CD4-positive, alpha-beta T cell (primary cell): ENCODE data around the gene CENPS. TPM values are rescaled to one million over a fixed set of nuclear protein-coding genes. Genes with fewer than 3 reads are reported as not detected.

Source experiments
- ATAC-seq: fragments of 200-7000 bp; cut with Tn5 transposase; one replicate; pipeline ENCODE4 v1.10.0; 2022; ENCODE audit warnings: mild to moderate bottlenecking; ENCODE audit not compliant: poor library complexity
- CTCF ChIA-PET: fragments of 350-600 bp; sonication (Branson Sonifier 250); formaldehyde crosslinking; loops from one replicate; lab custom pipeline; 2021; ENCODE audit warnings: antibody characterized with exemption, inconsistent platforms; lab: Charles Lee
- POLR2A ChIA-PET: fragments of 350-600 bp; sonication (Branson Sonifier 250); formaldehyde crosslinking; loops from one replicate; lab custom pipeline; 2021; ENCODE audit warnings: antibody characterized with exemption, inconsistent platforms; lab: Charles Lee
- DNase-seq, 14 experiments: peaks; one replicate each; pipeline ENCODE4 v3.0.0-alpha.2; 2013 to 2020; ENCODE audit warnings: mixed read lengths in 2 of 14
- H3K27ac ChIP-seq, 2 donors: one replicate each; pipeline versions ENCODE4 v1.5.1 to v1.7.0; 2013; ENCODE audit warnings: low read length in 2 of 2, low read depth in 1 of 2, mild to moderate bottlenecking in 1 of 2
- H3K27me3 ChIP-seq, 2 experiments: 1 replicate in 1 of 2; 2 replicates in 1 of 2; pipeline versions ENCODE4 v1.6.1 to v1.7.0; 2013; ENCODE audit warnings: low read length in 2 of 2, control low read depth in 1 of 2, mild to moderate bottlenecking in 1 of 2, moderate library complexity in 1 of 2; ENCODE audit not compliant: insufficient read depth in 2 of 2, control insufficient read depth in 1 of 2
- H3K36me3 ChIP-seq: one replicate; pipeline ENCODE4 v1.6.1; 2013; ENCODE audit warnings: low read length, control low read depth; ENCODE audit not compliant: insufficient read depth
- H3K4me1 ChIP-seq: one replicate; pipeline ENCODE4 v1.6.1; 2013; ENCODE audit warnings: low read length, control low read depth; ENCODE audit not compliant: insufficient read depth
- H3K4me3 ChIP-seq: one replicate; pipeline ENCODE4 v1.5.1; 2013; ENCODE audit warnings: mild to moderate bottlenecking, low read length, moderate library complexity
- H3K9me3 ChIP-seq, 2 experiments: 1 replicate in 1 of 2; 2 replicates in 1 of 2; pipeline versions ENCODE4 v1.6.1 to v1.7.0; 2013; ENCODE audit warnings: low read length in 2 of 2, mild to moderate bottlenecking in 2 of 2, control low read depth in 1 of 2, moderate library complexity in 1 of 2; ENCODE audit not compliant: control insufficient read depth in 1 of 2, insufficient read depth in 1 of 2
- H3K27ac Mint-ChIP-seq: one replicate; pipeline ENCODE4 v1.8.0; 2020; ENCODE audit warnings: mixed read lengths
- H3K27me3 Mint-ChIP-seq: one replicate; pipeline ENCODE4 v1.8.0; 2021; ENCODE audit warnings: mixed read lengths
- H3K36me3 Mint-ChIP-seq: one replicate; pipeline ENCODE4 v1.8.0; 2021; ENCODE audit warnings: low read depth, mixed read lengths
- H3K4me1 Mint-ChIP-seq: one replicate; pipeline ENCODE4 v1.8.0; 2021; ENCODE audit warnings: low read depth, mixed read lengths
- H3K4me3 Mint-ChIP-seq: one replicate; pipeline ENCODE4 v1.8.0; 2020; ENCODE audit warnings: mild to moderate bottlenecking, mixed read lengths
- H3K9me3 Mint-ChIP-seq: one replicate; pipeline ENCODE4 v1.8.0; 2020; ENCODE audit warnings: mixed read lengths
- intact Hi-C, 2 experiments: fragments of 100-400 bp; cut with DNase I in 1 of 2; cut with micrococcal nuclease in 1 of 2; formaldehyde crosslinking; loops; one replicate each; pipeline versions ENCODE4 v1.15.1 to v1.9.0; 2023 to 2025; cut with DNase I, micrococcal nuclease
- total RNA-seq, 174 experiments: library from RNA in 2 of 174; stranded (reverse) in 2 of 174; gene quantifications; one replicate each; pipeline ENCODE4 v1.2.3 and lab custom pipeline; 2021 to 2026
- TF ChIP-seq, protein P1 (sequence below): fragments of 200-600 bp; IDR thresholded peaks from one replicate; pipeline ENCODE4 v1.8.0; 2022; ENCODE audit warnings: antibody characterized with exemption, mild to moderate bottlenecking

CENPS gene
- total RNA-seq, 2 experiments from 2014 or later, result 3.7 to 4.0 TPM

DNA sequence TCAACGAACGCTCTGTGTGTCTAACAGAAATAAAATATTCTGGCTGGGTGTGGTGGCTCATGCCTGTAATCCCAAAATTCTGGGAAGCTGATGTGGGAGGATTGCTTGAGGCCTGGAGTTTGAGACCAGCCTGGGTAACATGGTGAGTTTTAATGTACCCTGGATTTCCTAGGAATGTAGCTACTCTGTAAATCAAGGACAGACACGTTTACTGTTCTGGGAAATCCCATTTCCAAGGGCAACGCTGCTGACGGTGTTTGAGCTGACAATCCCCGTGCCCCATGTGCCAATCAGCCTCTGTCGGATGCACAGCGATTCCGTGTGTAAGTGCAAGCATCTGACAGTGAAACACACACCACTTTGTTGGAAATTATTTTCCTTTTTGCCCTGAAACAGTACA lies 27.6 kb downstream of the CENPS start:
- Histone ChIP-seq H3K9me3 (peaks cover 0 to 10% of the 10 kb centered on the region in 2 experiments), H3K36me3 (peaks cover 22% of the 10 kb centered on the region), H3K27ac (no peak overlapping the region), H3K27me3 (no peaks in the 10 kb centered on the region), H3K4me1 (no peaks in the 10 kb centered on the region), H3K4me3 (no peak overlapping the region)
- no peak overlapping the region for H3K27ac Mint-ChIP-seq
- TF ChIP-seq, protein P1, sequence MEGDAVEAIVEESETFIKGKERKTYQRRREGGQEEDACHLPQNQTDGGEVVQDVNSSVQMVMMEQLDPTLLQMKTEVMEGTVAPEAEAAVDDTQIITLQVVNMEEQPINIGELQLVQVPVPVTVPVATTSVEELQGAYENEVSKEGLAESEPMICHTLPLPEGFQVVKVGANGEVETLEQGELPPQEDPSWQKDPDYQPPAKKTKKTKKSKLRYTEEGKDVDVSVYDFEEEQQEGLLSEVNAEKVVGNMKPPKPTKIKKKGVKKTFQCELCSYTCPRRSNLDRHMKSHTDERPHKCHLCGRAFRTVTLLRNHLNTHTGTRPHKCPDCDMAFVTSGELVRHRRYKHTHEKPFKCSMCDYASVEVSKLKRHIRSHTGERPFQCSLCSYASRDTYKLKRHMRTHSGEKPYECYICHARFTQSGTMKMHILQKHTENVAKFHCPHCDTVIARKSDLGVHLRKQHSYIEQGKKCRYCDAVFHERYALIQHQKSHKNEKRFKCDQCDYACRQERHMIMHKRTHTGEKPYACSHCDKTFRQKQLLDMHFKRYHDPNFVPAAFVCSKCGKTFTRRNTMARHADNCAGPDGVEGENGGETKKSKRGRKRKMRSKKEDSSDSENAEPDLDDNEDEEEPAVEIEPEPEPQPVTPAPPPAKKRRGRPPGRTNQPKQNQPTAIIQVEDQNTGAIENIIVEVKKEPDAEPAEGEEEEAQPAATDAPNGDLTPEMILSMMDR, result no peak
- peaks cover 3% of the 10 kb centered on the region for H3K4me1 Mint-ChIP-seq
- no peaks in the 10 kb centered on the region for H3K27me3 Mint-ChIP-seq
- intact Hi-C loops, result no loop called here
- H3K36me3 Mint-ChIP-seq, result peaks cover 34% of the 10 kb centered on the region
- no peak for ATAC-seq
- H3K9me3 Mint-ChIP-seq, result no peaks in the 10 kb centered on the region
- DNase-seq, result no peak
- POLR2A ChIA-PET, result interaction anchor here (0.5 kb wide), 1 partner anchor 577 kb away, joined by 3 read pairs; no protein-coding TSS in a partner anchor
- no peak overlapping the region for H3K4me3 Mint-ChIP-seq
- CTCF ChIA-PET, result interaction anchor here (0.9 kb wide), 1 partner anchor 38 kb away, joined by 3 read pairs; no protein-coding TSS in a partner anchor

DNA sequence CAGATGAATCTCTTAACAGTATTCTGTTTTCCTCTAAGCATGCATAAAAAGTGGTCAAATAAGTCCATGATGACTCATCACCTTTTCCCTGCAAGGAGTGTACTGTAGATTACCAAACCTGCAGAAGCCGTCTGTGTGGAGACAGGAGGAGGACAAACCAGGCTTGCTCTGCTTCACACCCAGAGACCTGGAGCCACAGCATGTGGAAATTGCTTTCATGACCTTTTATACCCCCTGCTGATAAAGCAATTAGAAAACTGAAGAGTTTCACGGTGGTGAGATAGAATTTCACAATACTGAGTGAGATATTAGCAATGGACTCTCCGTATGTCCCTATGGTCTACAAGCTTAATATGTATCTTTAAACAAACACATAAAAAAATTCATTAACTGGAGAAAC lies 29.0 kb downstream of the CENPS start:
- intact Hi-C loops, result no loop called here
- Histone ChIP-seq H3K4me3 (no peak overlapping the region), H3K36me3 (peaks cover 28% of the 10 kb centered on the region), H3K27ac (no peak overlapping the region), H3K27me3 (no peaks in the 10 kb centered on the region), H3K4me1 (no peaks in the 10 kb centered on the region), H3K9me3 (peaks cover 0 to 10% of the 10 kb centered on the region in 2 experiments)
- ATAC-seq (no peak), DNase-seq (no peak)
- Mint-ChIP-seq H3K4me1 (peaks cover 3% of the 10 kb centered on the region), H3K27ac (no peak overlapping the region), H3K27me3 (no peaks in the 10 kb centered on the region), H3K9me3 (no peaks in the 10 kb centered on the region), H3K36me3 (peaks cover 46% of the 10 kb centered on the region), H3K4me3 (no peak overlapping the region)
- ChIA-PET POLR2A (no interaction called here), CTCF (interaction anchor here (1.2 kb wide), 1 partner anchor 52 kb away, joined by 3 read pairs; no protein-coding TSS in a partner anchor)
- TF ChIP-seq, protein P1, result no peak

DNA sequence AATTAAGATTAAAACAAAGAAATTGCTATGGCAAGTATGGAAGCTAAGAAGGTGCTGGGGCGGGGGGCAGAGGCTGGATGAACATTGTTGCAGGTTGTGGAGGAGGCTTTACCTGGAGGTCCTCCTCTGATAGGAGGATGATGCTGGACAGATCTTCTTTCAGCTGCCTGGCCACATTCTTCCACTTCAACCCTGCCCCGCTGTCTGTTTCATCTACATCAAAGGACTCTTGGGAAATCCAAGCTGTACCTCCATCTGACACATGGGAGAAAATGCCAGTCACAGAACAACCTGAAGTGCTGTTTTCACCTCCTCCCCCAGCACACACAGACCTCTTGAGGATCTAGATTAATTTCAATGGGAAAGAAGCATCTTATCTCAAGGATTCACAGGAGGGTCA lies 36.8 kb downstream of the CENPS start:
- Mint-ChIP-seq H3K27me3 (no peaks in the 10 kb centered on the region), H3K4me3 (no peak overlapping the region), H3K36me3 (peaks cover 52% of the 10 kb centered on the region), H3K9me3 (no peaks in the 10 kb centered on the region), H3K4me1 (peaks cover 12% of the 10 kb centered on the region), H3K27ac (no peak overlapping the region)
- Histone ChIP-seq H3K36me3 (peaks cover 55% of the 10 kb centered on the region), H3K4me3 (no peak overlapping the region), H3K4me1 (peaks cover 10% of the 10 kb centered on the region), H3K9me3 (no peaks in the 10 kb centered on the region), H3K27me3 (no peaks in the 10 kb centered on the region), H3K27ac (no peak overlapping the region)
- ChIA-PET POLR2A (no interaction called here), CTCF (interaction anchor here (0.7 kb wide), 1 partner anchor 517 kb away, joined by 3 read pairs; no protein-coding TSS in a partner anchor)
- intact Hi-C loops, result no loop called here
- DNase-seq, result no peak
- ATAC-seq, result no peak
- TF ChIP-seq, protein P1, result no peak
